SK-N-SH (cell line): ENCODE measurements around the gene MROH7.

Experiments used
- CTCF ChIP-seq: fragments of 200-600 bp; sonication (generic); IDR thresholded peaks from 2 replicates; pipeline ENCODE4 v1.6.1; 2017; ENCODE audit warnings: antibody characterized with exemption, mild to moderate bottlenecking, moderate library complexity
- ELF1 ChIP-seq: IDR thresholded peaks from 2 replicates; pipeline ENCODE4 v1.4.0; 2012
- FOXJ3 ChIP-seq: sonication (generic); formaldehyde crosslinking; IDR thresholded peaks from 2 replicates; pipeline ENCODE4 v1.5.1; 2020; ENCODE audit warnings: mild to moderate bottlenecking, missing genetic modification reagents

GRCh38 chr1:54679706-54680105 is 38.1 kb downstream of the MROH7 start:
- TF ChIP-seq FOXJ3 (CRISPR knock-in tag), result no peak
- no peak for TF ChIP-seq ELF1
- no peak for TF ChIP-seq CTCF
